ENCODE measurements around the gene EMC1.
"Not testable (repeated sequence)": the region's sequence is repeated elsewhere in the genome, so short reads cannot be mapped to it uniquely, and the experiment has no call there.

The EMC1 gene

DNA sequence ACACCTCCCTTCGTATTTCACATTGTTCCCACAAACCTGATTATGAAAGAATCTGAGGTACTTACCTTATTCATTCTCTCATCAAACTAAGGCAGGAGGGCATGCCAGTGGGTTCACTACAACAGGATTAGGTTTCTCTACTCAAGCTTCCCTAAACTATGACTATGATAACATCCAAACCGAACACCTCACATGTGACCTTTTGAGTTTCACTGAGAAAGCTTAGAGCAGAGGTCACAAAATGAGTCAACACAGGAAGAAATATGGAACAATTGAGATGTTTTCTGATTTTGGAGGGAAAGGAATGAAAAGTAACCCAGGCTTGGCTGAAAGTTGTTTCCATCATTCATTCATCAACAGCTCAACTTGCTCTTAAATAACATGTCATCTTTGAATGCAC, 65.3 kb downstream of the EMC1 start:
- ChIA-PET POLR2A (no interaction called here), CTCF (interaction anchor here (1.6 kb wide), 1 partner anchor 55 kb away, joined by 3 read pairs; no protein-coding TSS in a partner anchor)
- no peaks in the 10 kb centered on the region for H3K4me1 ChIP-seq (ENCODE audit: control insufficient read depth, insufficient read depth, low read length)
- peaks cover 62 to 95% of the 10 kb centered on the region in 2 experiments for H3K36me3 ChIP-seq (ENCODE audit: control insufficient read depth in 2 of 2, insufficient read depth in 1 of 2, low read length in 2 of 2)
- no peaks in the 10 kb centered on the region for H3K9me3 ChIP-seq (ENCODE audit: control insufficient read depth, insufficient read depth, low read depth, low read length)
- H3K27ac ChIP-seq (ENCODE audit: extremely low read depth, low read depth, low read length): no peak overlapping the region
- no peak overlapping the region for H3K4me3 ChIP-seq (ENCODE audit: low read depth, low read length)
- TF ChIP-seq, protein P1, sequence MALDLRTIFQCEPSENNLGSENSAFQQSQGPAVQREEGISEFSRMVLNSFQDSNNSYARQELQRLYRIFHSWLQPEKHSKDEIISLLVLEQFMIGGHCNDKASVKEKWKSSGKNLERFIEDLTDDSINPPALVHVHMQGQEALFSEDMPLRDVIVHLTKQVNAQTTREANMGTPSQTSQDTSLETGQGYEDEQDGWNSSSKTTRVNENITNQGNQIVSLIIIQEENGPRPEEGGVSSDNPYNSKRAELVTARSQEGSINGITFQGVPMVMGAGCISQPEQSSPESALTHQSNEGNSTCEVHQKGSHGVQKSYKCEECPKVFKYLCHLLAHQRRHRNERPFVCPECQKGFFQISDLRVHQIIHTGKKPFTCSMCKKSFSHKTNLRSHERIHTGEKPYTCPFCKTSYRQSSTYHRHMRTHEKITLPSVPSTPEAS (tag by site-specific recombination; IDR thresholded peaks at IDR 0.05): no peak
- TF ChIP-seq ZNF24 (tag by site-specific recombination; IDR thresholded peaks at IDR 0.05) (no peak), ZNF555 (tag by site-specific recombination; conservative IDR thresholded peaks at IDR 0.05) (no peak), ZNF610 (tag by site-specific recombination; IDR thresholded peaks at IDR 0.05; ENCODE audit: borderline replicate concordance) (no peak), ZBTB1 (tag by site-specific recombination; IDR thresholded peaks at IDR 0.05) (no peak), GLIS1 (tag by site-specific recombination; IDR thresholded peaks at IDR 0.05) (no peak), ZBTB8A (tag by site-specific recombination; IDR thresholded peaks at IDR 0.05) (no peak), ZBTB17 (tag by site-specific recombination; IDR thresholded peaks at IDR 0.05) (no peak), SCRT1 (tag by site-specific recombination; IDR thresholded peaks at IDR 0.05; ENCODE audit: borderline replicate concordance) (no peak), KLF10 (tag by site-specific recombination; IDR thresholded peaks at IDR 0.05) (no peak), BCL11A (tag by site-specific recombination; IDR thresholded peaks at IDR 0.05; ENCODE audit: low read depth) (no peak), ZEB2 (tag by site-specific recombination; IDR thresholded peaks at IDR 0.05) (no peak), ZNF112 (tag by site-specific recombination; IDR thresholded peaks at IDR 0.05) (no peak), ZNF843 (tag by site-specific recombination; IDR thresholded peaks at IDR 0.05) (no peak), ZNF433 (tag by site-specific recombination; IDR thresholded peaks at IDR 0.05; ENCODE audit: low read depth) (no peak), ZFP37 (tag by site-specific recombination; IDR thresholded peaks at IDR 0.05) (no peak)

DNA sequence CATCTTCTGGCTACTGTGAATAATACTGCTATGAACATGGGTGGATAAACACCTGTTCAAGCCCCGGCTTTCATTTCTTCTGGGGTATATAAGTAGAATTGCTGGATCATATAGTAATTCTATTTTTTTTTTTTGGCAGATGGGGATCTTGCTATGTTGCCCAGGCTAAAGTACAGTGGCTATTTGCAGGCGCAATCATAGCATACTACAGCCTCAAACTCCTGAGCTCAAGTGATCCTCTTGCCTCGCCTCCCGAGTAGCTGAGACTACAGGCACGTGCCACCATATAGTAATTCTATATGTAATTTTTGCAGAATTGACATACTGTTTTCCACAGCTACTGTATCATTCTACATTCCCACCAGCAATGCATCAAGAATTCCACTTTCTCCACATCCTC, 69.1 kb downstream of the EMC1 start:
- TF ChIP-seq, protein P2, sequence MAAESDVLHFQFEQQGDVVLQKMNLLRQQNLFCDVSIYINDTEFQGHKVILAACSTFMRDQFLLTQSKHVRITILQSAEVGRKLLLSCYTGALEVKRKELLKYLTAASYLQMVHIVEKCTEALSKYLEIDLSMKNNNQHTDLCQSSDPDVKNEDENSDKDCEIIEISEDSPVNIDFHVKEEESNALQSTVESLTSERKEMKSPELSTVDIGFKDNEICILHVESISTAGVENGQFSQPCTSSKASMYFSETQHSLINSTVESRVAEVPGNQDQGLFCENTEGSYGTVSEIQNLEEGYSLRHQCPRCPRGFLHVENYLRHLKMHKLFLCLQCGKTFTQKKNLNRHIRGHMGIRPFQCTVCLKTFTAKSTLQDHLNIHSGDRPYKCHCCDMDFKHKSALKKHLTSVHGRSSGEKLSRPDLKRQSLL (tag by site-specific recombination; IDR thresholded peaks at IDR 0.05): no peak
- no peak for TF ChIP-seq ZNF223 (tag by site-specific recombination; IDR thresholded peaks at IDR 0.05)
- peak; percentile 63 for TF ChIP-seq ZNF121 (tag by site-specific recombination; IDR thresholded peaks at IDR 0.05)
- no peak for TF ChIP-seq SALL2 (tag by site-specific recombination; IDR thresholded peaks at IDR 0.05; ENCODE audit: borderline replicate concordance)
- H3K4me1 ChIP-seq (ENCODE audit: control insufficient read depth, insufficient read depth, low read length): no peaks in the 10 kb centered on the region
- CTCF ChIA-PET: interaction anchor here (0.7 to 0.8 kb wide), 2 partner anchors 304 to 472 kb away, joined by 3 to 6 read pairs; no protein-coding TSS in a partner anchor
- H3K36me3 ChIP-seq (ENCODE audit: control insufficient read depth in 2 of 2, insufficient read depth in 1 of 2, low read length in 2 of 2): peaks cover 62 to 98% of the 10 kb centered on the region in 2 experiments
- POLR2A ChIA-PET: no interaction called here
- H3K27ac ChIP-seq (ENCODE audit: extremely low read depth, low read depth, low read length): no peak overlapping the region
- no peak overlapping the region for H3K4me3 ChIP-seq (ENCODE audit: low read depth, low read length)
- no peaks in the 10 kb centered on the region for H3K9me3 ChIP-seq (ENCODE audit: control insufficient read depth, insufficient read depth, low read depth, low read length)

DNA sequence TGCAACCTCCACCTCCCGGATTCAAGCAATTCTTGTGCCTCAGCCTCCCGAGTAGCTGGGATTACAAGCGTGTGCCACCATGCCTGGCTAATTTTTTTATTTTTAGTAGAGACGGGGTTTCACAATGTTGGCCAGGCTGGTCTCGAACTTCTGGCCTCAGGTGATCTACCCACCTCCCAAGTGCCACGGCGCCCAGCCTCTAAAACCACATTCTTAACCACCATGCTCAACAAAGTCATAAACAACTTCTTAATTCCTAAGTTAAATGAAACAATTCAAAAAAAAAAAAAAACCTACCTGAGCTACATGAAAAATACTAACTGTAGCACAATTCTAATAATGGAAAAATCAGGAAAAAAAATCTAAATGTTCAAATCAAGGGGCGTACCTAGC, 71.1 kb downstream of the EMC1 start:
- H3K9me3 ChIP-seq (ENCODE audit: control insufficient read depth, insufficient read depth, low read depth, low read length); H3K27ac ChIP-seq (ENCODE audit: extremely low read depth, low read depth, low read length); H3K4me3 ChIP-seq (ENCODE audit: low read depth, low read length); H3K4me1 ChIP-seq (ENCODE audit: control insufficient read depth, insufficient read depth, low read length); POLR2A ChIA-PET: not testable (repeated sequence)
- H3K36me3 ChIP-seq (ENCODE audit: control insufficient read depth in 2 of 2, insufficient read depth in 1 of 2, low read length in 2 of 2): peaks cover 64 to 98% of the 10 kb centered on the region in 2 experiments
- CTCF ChIA-PET: interaction anchor here (0.7 to 1.5 kb wide), 3 partner anchors 11 to 518 kb away, joined by 3 to 5 read pairs (median 5); no protein-coding TSS in a partner anchor

All from HEK293 (cell line).